HepG2 (cell line): Measurements from ENCODE around the gene SLC16A1. TPM values are rescaled to one million over a fixed set of nuclear protein-coding genes. Genes with fewer than 3 reads are reported as not detected.

Experiments
- ATAC-seq: fragments of 200-7000 bp; cut with Tn5 transposase; 3 replicates; pipeline ENCODE4 v1.9.1; 2020; ENCODE audit warnings: mild to moderate bottlenecking, moderate library complexity
- BruUV-seq: library from RNA; stranded (reverse); fragments of 400-500 nt; replicated peaks from 2 replicates; lab custom pipeline; 2021; lab: Mats Ljungman, UMichigan
- CTCF ChIA-PET: fragments of 300-600 bp; formaldehyde crosslinking; extraction: SDS; loops from one replicate; lab custom pipeline; 2021; ENCODE audit warnings: low total read pairs, inconsistent platforms, low intra/inter-chr PET ratio; lab: Yijun Ruan, JAX
- POLR2A ChIA-PET: fragments of 350-600 bp; sonication (Branson Sonifier 250); formaldehyde crosslinking; loops from one replicate; lab custom pipeline; 2020; ENCODE audit warnings: antibody characterized with exemption, inconsistent platforms; lab: Yijun Ruan, JAX
- DNase-seq: peaks from one replicate; pipeline ENCODE4 v3.0.0-alpha.2; 2015; ENCODE audit warnings: low spot score
- FAIRE-seq: peaks from 3 replicates; lab custom pipeline; 2011; peaks lifted over from hg19 to GRCh38; lab: Jason Lieb, UNC
- H2AFZ ChIP-seq: one replicate; pipeline ENCODE4 v1.6.1; 2011; ENCODE audit warnings: low read length, inconsistent platforms
- H3K27ac ChIP-seq: fragments of 300-600 bp; 3 replicates; pipeline ENCODE4 v1.8.0; 2011; ENCODE audit warnings: mixed run types, mild to moderate bottlenecking, mixed read lengths, low read length, inconsistent platforms; ENCODE audit not compliant: insufficient read depth; ENCODE audit errors: extremely low read length
- H3K27me3 ChIP-seq, 2 experiments: fragments of 200-600 bp in 1 of 2; 2 replicates in 1 of 2; 3 replicates in 1 of 2; pipeline versions ENCODE4 v1.6.0 to v1.8.0; 2011; ENCODE audit warnings: low read length in 2 of 2, mild to moderate bottlenecking in 2 of 2, moderate library complexity in 2 of 2, inconsistent platforms in 1 of 2; ENCODE audit not compliant: insufficient read depth in 2 of 2, control insufficient read depth in 1 of 2
- H3K36me3 ChIP-seq, 2 experiments: fragments of 200-600 bp in 1 of 2; replicated peaks in 1 of 2; 2 replicates in 1 of 2; 3 replicates in 1 of 2; pipeline versions ENCODE4 v1.5.1 to v1.8.0; 2011; ENCODE audit warnings: low read length in 2 of 2, inconsistent platforms in 1 of 2; ENCODE audit not compliant: insufficient read depth in 2 of 2, control insufficient read depth in 1 of 2
- H3K4me1 ChIP-seq: 2 replicates; pipeline ENCODE4 v1.5.1; 2012; ENCODE audit warnings: low read length, inconsistent platforms; ENCODE audit not compliant: insufficient read depth
- H3K4me2 ChIP-seq: 2 replicates; pipeline ENCODE4 v1.6.0; 2011; ENCODE audit warnings: low read depth, low read length, inconsistent platforms
- H3K4me3 ChIP-seq, 3 experiments: fragments of 200-600 bp in 1 of 3; sonication (generic), shearing (Covaris generic) in 1 of 3; replicated peaks in 1 of 3; 2 replicates each; pipeline ENCODE4 v1.5.1; 2011 to 2016; ENCODE audit warnings: low read length in 3 of 3, inconsistent platforms in 2 of 3, low read depth in 2 of 3, mild to moderate bottlenecking in 2 of 3, control low read depth in 1 of 3, mixed read lengths in 1 of 3; ENCODE audit not compliant: insufficient read depth in 1 of 3
- H3K79me2 ChIP-seq: one replicate; pipeline ENCODE4 v1.6.1; 2011; ENCODE audit warnings: low read length, inconsistent platforms; ENCODE audit not compliant: insufficient read depth
- H3K9ac ChIP-seq: 2 replicates; pipeline ENCODE4 v1.6.0; 2011; ENCODE audit warnings: mild to moderate bottlenecking, low read depth, low read length, inconsistent platforms; ENCODE audit not compliant: insufficient read depth
- H3K9me3 ChIP-seq: 2 replicates; pipeline ENCODE4 v1.5.1; 2012; ENCODE audit warnings: mild to moderate bottlenecking, low read length
- H4K20me1 ChIP-seq: 2 replicates; pipeline ENCODE4 v1.6.0; 2011; ENCODE audit warnings: inconsistent platforms, mild to moderate bottlenecking, low read length, moderate library complexity; ENCODE audit not compliant: insufficient read depth
- CBFB ChIP-seq: sonication (generic); formaldehyde crosslinking; IDR thresholded peaks from 2 replicates; pipeline ENCODE4 v1.4.0; 2020; ENCODE audit warnings: missing genetic modification reagents
- JUND ChIP-seq: sonication (generic); formaldehyde crosslinking; IDR thresholded peaks from 2 replicates; pipeline ENCODE4 v1.8.0; 2022; ENCODE audit warnings: mild to moderate bottlenecking, missing genetic modification reagents
- KLF16 ChIP-seq, 2 experiments: sonication (generic) in 1 of 2; formaldehyde crosslinking in 1 of 2; IDR thresholded peaks; 2 replicates each; pipeline versions ENCODE4 v1.6.1 to v1.8.0; 2016 to 2023; ENCODE audit warnings: missing genetic modification reagents in 2 of 2, missing compliant biosample characterization in 1 of 2
- MED13 ChIP-seq: sonication (generic); formaldehyde crosslinking; IDR thresholded peaks from 2 replicates; pipeline ENCODE4 v1.5.0; 2020; ENCODE audit warnings: missing genetic modification reagents
- MED8 ChIP-seq: sonication (generic); formaldehyde crosslinking; IDR thresholded peaks from 2 replicates; pipeline ENCODE4 v1.8.1; 2023; ENCODE audit warnings: mild to moderate bottlenecking, missing genetic modification reagents; ENCODE audit not compliant: insufficient replicate concordance
- MEF2D ChIP-seq: sonication (generic); formaldehyde crosslinking; IDR thresholded peaks from 2 replicates; pipeline ENCODE4 v1.5.1; 2020; ENCODE audit warnings: mild to moderate bottlenecking, missing genetic modification reagents
- PAF1 ChIP-seq: IDR thresholded peaks from 2 replicates; pipeline ENCODE4 v1.6.1; 2016; ENCODE audit warnings: missing genetic modification reagents, missing compliant biosample characterization
- PHF8 ChIP-seq: sonication (generic); formaldehyde crosslinking; IDR thresholded peaks from 2 replicates; pipeline ENCODE4 v1.5.0; 2020; ENCODE audit warnings: missing genetic modification reagents
- POLR2A ChIP-seq, 2 experiments: IDR thresholded peaks; 2 replicates each; pipeline ENCODE4 v1.6.1; 2011; ENCODE audit warnings: low read depth in 2 of 2, low read length in 2 of 2, mild to moderate bottlenecking in 1 of 2, moderate library complexity in 1 of 2; ENCODE audit not compliant: insufficient read depth in 1 of 2
- RFX3 ChIP-seq: IDR thresholded peaks from 2 replicates; pipeline ENCODE4 v1.6.1; 2016; ENCODE audit warnings: missing biosample characterization, missing genetic modification reagents
- SCMH1 ChIP-seq: sonication (generic); formaldehyde crosslinking; IDR thresholded peaks from 2 replicates; pipeline ENCODE4 v1.9.0; 2021; ENCODE audit warnings: missing genetic modification reagents, mild to moderate bottlenecking, borderline replicate concordance
- SIX1 ChIP-seq: sonication (generic); formaldehyde crosslinking; IDR thresholded peaks from 2 replicates; pipeline ENCODE4 v1.4.0; 2020; ENCODE audit warnings: missing genetic modification reagents, borderline replicate concordance
- SMAD1 ChIP-seq: sonication (generic); formaldehyde crosslinking; IDR thresholded peaks from 2 replicates; pipeline ENCODE4 v1.4.0; 2020; ENCODE audit warnings: missing genetic modification reagents, low read depth, mild to moderate bottlenecking, borderline replicate concordance
- ZNF24 ChIP-seq: fragments of 450-650 bp; IDR thresholded peaks from 2 replicates; pipeline ENCODE4 v1.6.1; 2017; ENCODE audit warnings: antibody characterized with exemption, mild to moderate bottlenecking
- ZNF296 ChIP-seq: sonication (generic); formaldehyde crosslinking; conservative IDR thresholded peaks from 2 replicates; pipeline ENCODE4 v1.5.0; 2020; ENCODE audit warnings: mild to moderate bottlenecking, missing genetic modification reagents
- ZNF512 ChIP-seq: sonication (generic); formaldehyde crosslinking; IDR thresholded peaks from 2 replicates; pipeline ENCODE4 v1.4.0; 2020; ENCODE audit warnings: mild to moderate bottlenecking, missing genetic modification reagents
- ZNF558 ChIP-seq: sonication (generic); formaldehyde crosslinking; IDR thresholded peaks from 2 replicates; pipeline ENCODE4 v1.9.0; 2022; ENCODE audit warnings: mild to moderate bottlenecking, missing genetic modification reagents, borderline replicate concordance
- ZSCAN29 ChIP-seq: sonication (generic); formaldehyde crosslinking; conservative IDR thresholded peaks from 2 replicates; pipeline ENCODE4 v1.4.0; 2020; ENCODE audit warnings: mild to moderate bottlenecking, missing genetic modification reagents
- WGBS: methylation state at CpG from one replicate; pipeline ENCODE4 v1.1.6; 2017; ENCODE audit warnings: low lambda C conversion rate; 5-methylcytosine and 5-hydroxymethylcytosine counted together
- in situ Hi-C: cut with HindIII; loops from 2 replicates; pipeline ENCODE4 v1.10.0; 2017; ENCODE audit warnings: low pct_unique_long_range_greater_than_20kb; ENCODE audit not compliant: extremely low pct_ligation_motif_present
- intact Hi-C: fragments of 100-400 bp; cut with micrococcal nuclease; formaldehyde crosslinking; loops from one replicate; pipeline ENCODE4 v1.10.0; 2022; ENCODE audit not compliant: unreplicated experiment
- polyA plus RNA-seq, 8 experiments: library from polyadenylated mRNA; depleted of rRNA in 3 of 8; stranded (reverse) in 7 of 8; unstranded in 1 of 8; fragments of >200 nt; fragmentation: Illumina TruSeq in 4 of 8; extraction: Trizol in 4 of 8; gene quantifications; 2 replicates each; pipeline versions ENCODE4 v1.2.1 to v1.2.3, GENCODE V29; 2011 to 2016; ENCODE audit warnings: low read depth in 4 of 8, missing spikeins in 1 of 8, mixed read lengths in 1 of 8; ENCODE audit not compliant: insufficient read depth in 1 of 8
- total RNA-seq, 5 experiments: library from RNA; depleted of rRNA; stranded (reverse); fragments of >200 nt; fragmentation: Illumina TruSeq; extraction: Trizol; gene quantifications; 2 replicates each; pipeline ENCODE4 v1.2.3, GENCODE V29; 2016; ENCODE audit warnings: low read depth in 1 of 5

Gene SLC16A1
- total and polyA plus RNA-seq, 2 of the 13 experiments (the other 11 are each of a cell fraction or from before 2014, with no cell fraction given), result 106 to 142 TPM

DNA sequence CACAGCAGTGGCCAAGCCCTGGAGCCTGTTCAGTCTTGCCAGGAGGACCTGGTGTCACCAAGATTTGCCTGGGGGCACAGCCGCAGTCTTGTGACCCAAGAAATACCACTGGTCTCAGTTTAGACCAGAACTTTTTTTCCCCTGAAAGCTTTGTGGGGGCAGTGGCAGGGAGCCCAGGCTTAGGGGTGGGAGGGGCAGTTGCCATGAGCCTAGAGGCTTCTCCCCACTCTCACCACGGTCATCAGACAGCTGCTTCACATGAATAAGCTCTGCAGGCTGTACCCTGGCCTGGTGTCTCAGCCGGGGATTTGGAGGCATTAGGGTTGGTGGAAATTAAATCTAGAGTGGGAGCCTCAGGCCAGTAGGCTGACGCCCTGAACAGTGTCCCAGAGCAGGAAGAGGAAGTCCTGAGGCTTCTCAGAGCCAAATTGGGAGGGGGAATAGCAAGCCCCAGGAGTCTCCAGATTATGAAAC lies 73.7 kb downstream of the SLC16A1 start:
- BruUV-seq, result no TSS peak
- Histone ChIP-seq H3K27ac (no peak overlapping the region), H3K36me3 (no peaks in the 10 kb centered on the region), H3K79me2 (no peaks in the 10 kb centered on the region), H3K4me3 (peak overlapping the region; percentile 11 to 48 (median 42); a peak in 5 of 6 replicates), H3K9me3 (no peaks in the 10 kb centered on the region), H3K4me1 (peaks cover 26% of the 10 kb centered on the region), H4K20me1 (no peaks in the 10 kb centered on the region)
- 29% methylated on average over 1 of the region's 4 CpGs for WGBS
- in situ Hi-C loops, result loop anchor here (5.0 kb wide), 1 partner anchor 160 kb away; no protein-coding TSS in a partner anchor
- POLR2A ChIA-PET, result interaction anchor here (2.0 to 2.3 kb wide), 3 partner anchors 74 to 191 kb away, joined by 6 to 13 read pairs (median 9); partner anchors contain the start of genes LRIG2 and SLC16A1
- FAIRE-seq, result no peak
- TF ChIP-seq ZNF558 (CRISPR knock-in tag), result 0 out of 2 replicates have a peak, but pooled peaks have one; percentile 31
- TF ChIP-seq ZNF24, result no peak
- TF ChIP-seq, all 625 proteins: peak for 1
- Histone ChIP-seq H2AFZ (no peak overlapping the region), H3K27me3 (peaks cover 5 to 15% of the 10 kb centered on the region in 2 experiments; a peak in 3 of 5 replicates), H3K9ac (peak overlapping the region; percentile 35; the same call in 1 of the 2 replicates), H3K4me2 (peak overlapping the region; percentile 78)
- DNase-seq, result no peak
- ATAC-seq, result peak; percentile 57
- CTCF ChIA-PET, result no interaction called here
- intact Hi-C loops, result loop anchor here (5.0 kb wide), 1 partner anchor 75 kb away; the partner anchor contains the start of gene SLC16A1

DNA sequence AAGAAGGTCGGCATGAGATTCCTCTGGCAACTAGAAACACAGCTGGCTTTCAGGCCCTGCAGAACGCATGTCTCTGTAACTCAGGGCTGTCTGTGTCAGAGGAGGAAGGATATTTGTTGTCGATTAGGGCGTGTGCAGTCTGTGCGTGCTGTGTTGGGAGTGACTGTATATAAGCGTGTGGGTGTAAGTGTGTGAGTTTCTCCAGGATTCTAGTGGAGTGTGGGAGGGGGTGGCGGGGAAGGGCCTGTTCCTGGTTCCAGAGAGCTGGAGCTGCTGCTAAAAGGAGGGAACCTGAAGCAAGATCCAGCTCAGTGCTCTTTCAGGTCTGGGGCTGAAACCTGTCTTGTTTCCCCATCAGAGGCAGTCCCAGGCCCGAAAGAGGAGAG lies 74.3 kb downstream of the SLC16A1 start:
- Histone ChIP-seq H3K4me2 (peak overlapping the region; percentile 78), H3K4me3 (peak overlapping the region in 1 of 3 experiments; percentile 47; a peak in 1 of 6 replicates), H3K36me3 (no peaks in the 10 kb centered on the region), H3K4me1 (peaks cover 26% of the 10 kb centered on the region), H2AFZ (peak overlapping the region; percentile 72), H3K79me2 (no peaks in the 10 kb centered on the region), H3K27ac (no peak overlapping the region), H4K20me1 (no peaks in the 10 kb centered on the region), H3K9me3 (no peaks in the 10 kb centered on the region), H3K9ac (no peak overlapping the region), H3K27me3 (peaks cover 5 to 15% of the 10 kb centered on the region in 2 experiments; a peak in 3 of 5 replicates)
- in situ Hi-C loops (loop anchor here (5.0 kb wide), 1 partner anchor 161 kb away; no protein-coding TSS in a partner anchor), intact Hi-C loops (loop anchor here (1.0 to 5.0 kb wide), 3 partner anchors 76 to 165 kb away; partner anchors contain the start of gene SLC16A1)
- 63% methylated on average over 7 of the region's 8 CpGs for WGBS
- ChIA-PET POLR2A (interaction anchor here (2.0 to 2.3 kb wide), 3 partner anchors 74 to 191 kb away, joined by 6 to 13 read pairs (median 9); partner anchors contain the start of genes LRIG2 and SLC16A1), CTCF (interaction anchor here (1.3 to 2.2 kb wide), 4 partner anchors 74 to 191 kb away, joined by 3 to 27 read pairs (median 10); partner anchors contain the start of genes LRIG2 and SLC16A1)
- ATAC-seq, result peak; percentile 31
- no TSS peak for BruUV-seq
- no peak for FAIRE-seq
- no peak for DNase-seq
- no peak for TF ChIP-seq MED13 (CRISPR knock-in tag)
- TF ChIP-seq MED8 (CRISPR knock-in tag), result no peak
- TF ChIP-seq MEF2D, result no peak
- no peak for TF ChIP-seq POLR2A (IDR thresholded peaks at IDR 0.05; ENCODE audit: insufficient read depth in 1 of 2, low read depth in 2 of 2, low read length in 2 of 2)
- TF ChIP-seq ZSCAN29, result no peak
- no peak for TF ChIP-seq PAF1 (CRISPR knock-in tag)
- no peak for TF ChIP-seq ZNF512
- TF ChIP-seq PHF8, result no peak
- no peak for TF ChIP-seq ZNF296 (CRISPR knock-in tag)
- no peak for TF ChIP-seq JUND (CRISPR knock-in tag)
- TF ChIP-seq RFX3 (CRISPR knock-in tag), result no peak
- TF ChIP-seq SIX1 (CRISPR knock-in tag), result no peak
- TF ChIP-seq CBFB (CRISPR knock-in tag), result no peak
- no peak for TF ChIP-seq SCMH1 (CRISPR knock-in tag)
- TF ChIP-seq KLF16 (CRISPR knock-in tag; IDR thresholded peaks at IDR 0.05), result no peak
- TF ChIP-seq SMAD1 (CRISPR knock-in tag), result no peak
